MM.1S (cell line): ENCODE data around the gene VWA5A.

Experiments used
- DNase-seq: peaks from one replicate; pipeline ENCODE4 v3.0.0-alpha.2; 2015
- H2AFZ ChIP-seq: fragments of 300-600 bp; sonication (generic); 2 replicates; pipeline ENCODE4 v1.6.0; 2016; ENCODE audit warnings: antibody characterized with exemption, low read length
- H3F3A ChIP-seq: fragments of 300-600 bp; sonication (generic); 2 replicates; pipeline ENCODE4 v1.6.1; 2016; ENCODE audit warnings: mild to moderate bottlenecking, antibody characterized with exemption, low read length, moderate library complexity, mixed read lengths; ENCODE audit not compliant: insufficient read depth
- H3K27ac ChIP-seq: fragments of 300-600 bp; sonication (generic); 2 replicates; pipeline ENCODE4 v1.5.1; 2016; ENCODE audit warnings: mild to moderate bottlenecking, low read length
- H3K27me3 ChIP-seq: fragments of 300-600 bp; sonication (generic); replicated peaks from 2 replicates; pipeline ENCODE4 v1.6.0; 2016; ENCODE audit warnings: low read length; ENCODE audit not compliant: insufficient read depth
- H3K36me3 ChIP-seq: fragments of 300-600 bp; sonication (generic); replicated peaks from 2 replicates; pipeline ENCODE4 v1.6.1; 2016; ENCODE audit warnings: mild to moderate bottlenecking, low read length, mixed read lengths; ENCODE audit not compliant: insufficient read depth
- H3K4me1 ChIP-seq: fragments of 300-600 bp; sonication (generic); 2 replicates; pipeline ENCODE4 v1.6.1; 2016; ENCODE audit warnings: low read length, mixed read lengths
- H3K4me2 ChIP-seq: fragments of 300-600 bp; sonication (generic); 2 replicates; pipeline ENCODE4 v1.6.0; 2016; ENCODE audit warnings: low read depth, low read length
- H3K4me3 ChIP-seq: fragments of 300-600 bp; sonication (generic); 2 replicates; pipeline ENCODE4 v1.5.1; 2016; ENCODE audit warnings: low read length, mixed read lengths
- H3K79me2 ChIP-seq: fragments of 300-600 bp; sonication (generic); 2 replicates; pipeline ENCODE4 v1.6.1; 2016; ENCODE audit warnings: mixed run types, low read length, mixed read lengths
- H3K9ac ChIP-seq: fragments of 300-600 bp; sonication (generic); 2 replicates; pipeline ENCODE4 v1.6.1; 2016; ENCODE audit warnings: low read length, mixed read lengths
- H3K9me2 ChIP-seq: fragments of 300-600 bp; sonication (generic); replicated peaks from 2 replicates; pipeline ENCODE4 v1.6.1; 2016; ENCODE audit warnings: mild to moderate bottlenecking, low read length, mixed read lengths; ENCODE audit not compliant: insufficient read depth
- H3K9me3 ChIP-seq: fragments of 300-600 bp; sonication (generic); replicated peaks from 2 replicates; pipeline ENCODE4 v1.6.1; 2016; ENCODE audit warnings: mild to moderate bottlenecking, low read length, mixed read lengths; ENCODE audit not compliant: insufficient read depth
- H4K20me1 ChIP-seq: fragments of 300-600 bp; sonication (generic); 2 replicates; pipeline ENCODE4 v1.6.1; 2016; ENCODE audit warnings: mild to moderate bottlenecking, low read length, moderate library complexity, mixed read lengths; ENCODE audit not compliant: insufficient read depth
- EZH2 ChIP-seq: fragments of 300-600 bp; sonication (generic); optimal IDR thresholded peaks from 2 replicates; pipeline ENCODE3; 2017; ENCODE audit warnings: low read depth, mild to moderate bottlenecking, antibody characterized with exemption, low read length, mixed read lengths
- EZH2phosphoT487 ChIP-seq: fragments of 300-600 bp; sonication (generic); IDR thresholded peaks from 2 replicates; pipeline ENCODE4 v1.6.1; 2018; ENCODE audit warnings: antibody characterized with exemption, low read length
- TF ChIP-seq, protein P1 (sequence below): fragments of 300-600 bp; sonication (generic); IDR thresholded peaks from 2 replicates; pipeline ENCODE4 v1.5.1; 2016; ENCODE audit warnings: antibody characterized with exemption, low read length, mixed read lengths

The VWA5A gene

DNA sequence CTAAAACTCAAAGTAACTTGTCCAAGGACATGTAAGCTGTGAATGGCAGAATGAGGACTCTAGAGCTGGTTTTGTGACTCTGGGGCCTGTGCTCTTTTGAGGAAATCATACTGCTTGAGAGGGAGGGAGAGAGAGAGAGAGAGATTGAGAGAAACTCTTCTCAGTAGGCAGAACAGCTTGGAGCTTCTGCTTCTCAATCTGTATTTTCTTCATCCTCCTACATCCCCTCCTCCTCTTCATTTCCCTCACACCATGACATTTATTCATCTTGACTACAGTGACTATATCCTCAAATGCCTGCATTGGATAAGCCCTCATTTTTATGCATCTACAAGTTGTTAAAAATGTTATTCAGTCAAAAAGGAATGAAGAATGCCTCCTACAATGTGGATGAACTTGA lies 44.2 kb downstream of the VWA5A start:
- Histone ChIP-seq H3K79me2 (no peaks in the 10 kb centered on the region), H3K27me3 (no peaks in the 10 kb centered on the region)
- TF ChIP-seq, protein P1, sequence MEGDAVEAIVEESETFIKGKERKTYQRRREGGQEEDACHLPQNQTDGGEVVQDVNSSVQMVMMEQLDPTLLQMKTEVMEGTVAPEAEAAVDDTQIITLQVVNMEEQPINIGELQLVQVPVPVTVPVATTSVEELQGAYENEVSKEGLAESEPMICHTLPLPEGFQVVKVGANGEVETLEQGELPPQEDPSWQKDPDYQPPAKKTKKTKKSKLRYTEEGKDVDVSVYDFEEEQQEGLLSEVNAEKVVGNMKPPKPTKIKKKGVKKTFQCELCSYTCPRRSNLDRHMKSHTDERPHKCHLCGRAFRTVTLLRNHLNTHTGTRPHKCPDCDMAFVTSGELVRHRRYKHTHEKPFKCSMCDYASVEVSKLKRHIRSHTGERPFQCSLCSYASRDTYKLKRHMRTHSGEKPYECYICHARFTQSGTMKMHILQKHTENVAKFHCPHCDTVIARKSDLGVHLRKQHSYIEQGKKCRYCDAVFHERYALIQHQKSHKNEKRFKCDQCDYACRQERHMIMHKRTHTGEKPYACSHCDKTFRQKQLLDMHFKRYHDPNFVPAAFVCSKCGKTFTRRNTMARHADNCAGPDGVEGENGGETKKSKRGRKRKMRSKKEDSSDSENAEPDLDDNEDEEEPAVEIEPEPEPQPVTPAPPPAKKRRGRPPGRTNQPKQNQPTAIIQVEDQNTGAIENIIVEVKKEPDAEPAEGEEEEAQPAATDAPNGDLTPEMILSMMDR, result no peak
- TF ChIP-seq EZH2 (no peak), EZH2phosphoT487 (no peak)

DNA sequence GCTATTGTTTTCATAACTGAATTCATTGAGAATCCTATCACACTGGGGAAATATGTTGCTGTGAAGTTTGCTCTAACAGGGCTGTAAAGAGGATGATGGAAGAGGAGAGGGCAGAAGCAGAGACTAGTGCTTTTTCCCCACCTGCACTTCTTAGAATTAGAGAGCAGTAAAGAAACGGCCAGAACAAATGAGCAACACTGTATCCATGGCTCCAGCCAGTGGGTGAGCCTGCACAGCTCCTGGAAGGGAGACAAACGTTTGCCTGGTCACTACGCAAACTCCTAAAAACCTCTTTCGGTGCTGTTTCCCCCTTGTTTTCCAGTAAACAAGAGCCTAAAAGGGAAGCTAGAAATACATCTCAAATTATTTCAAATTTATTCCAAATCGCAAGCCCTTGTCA lies 45.7 kb downstream of the VWA5A start:
- no peak overlapping the region for H3K27ac ChIP-seq
- no peaks in the 10 kb centered on the region for H3K36me3 ChIP-seq
- TF ChIP-seq, protein P1, result no peak
- TF ChIP-seq EZH2phosphoT487 (no peak), EZH2 (no peak)
- DNase-seq, result no peak
- no peaks in the 10 kb centered on the region for H3K9me3 ChIP-seq
- H2AFZ ChIP-seq, result no peak overlapping the region
- H3K4me1 ChIP-seq, result no peaks in the 10 kb centered on the region
- no peak overlapping the region for H3K9ac ChIP-seq
- H3F3A ChIP-seq, result no peaks in the 10 kb centered on the region
- H3K9me2 ChIP-seq, result no peaks in the 10 kb centered on the region
- H3K79me2 ChIP-seq, result no peaks in the 10 kb centered on the region
- no peak overlapping the region for H3K4me3 ChIP-seq
- H4K20me1 ChIP-seq, result no peaks in the 10 kb centered on the region
- H3K4me2 ChIP-seq, result no peak overlapping the region
- no peaks in the 10 kb centered on the region for H3K27me3 ChIP-seq

More for the DNA sequence above, 44.2 kb downstream of the VWA5A start:
- H4K20me1 ChIP-seq, result no peaks in the 10 kb centered on the region
- H3K9me3 ChIP-seq, result no peaks in the 10 kb centered on the region
- no peaks in the 10 kb centered on the region for H3K9me2 ChIP-seq
- H3K4me1 ChIP-seq, result no peaks in the 10 kb centered on the region
- H3F3A ChIP-seq, result no peaks in the 10 kb centered on the region
- H3K4me3 ChIP-seq, result no peak overlapping the region
- no peak overlapping the region for H3K9ac ChIP-seq
- no peak for DNase-seq
- H2AFZ ChIP-seq, result no peak overlapping the region
- H3K36me3 ChIP-seq, result no peaks in the 10 kb centered on the region
- no peak overlapping the region for H3K4me2 ChIP-seq
- H3K27ac ChIP-seq, result no peak overlapping the region

DNA sequence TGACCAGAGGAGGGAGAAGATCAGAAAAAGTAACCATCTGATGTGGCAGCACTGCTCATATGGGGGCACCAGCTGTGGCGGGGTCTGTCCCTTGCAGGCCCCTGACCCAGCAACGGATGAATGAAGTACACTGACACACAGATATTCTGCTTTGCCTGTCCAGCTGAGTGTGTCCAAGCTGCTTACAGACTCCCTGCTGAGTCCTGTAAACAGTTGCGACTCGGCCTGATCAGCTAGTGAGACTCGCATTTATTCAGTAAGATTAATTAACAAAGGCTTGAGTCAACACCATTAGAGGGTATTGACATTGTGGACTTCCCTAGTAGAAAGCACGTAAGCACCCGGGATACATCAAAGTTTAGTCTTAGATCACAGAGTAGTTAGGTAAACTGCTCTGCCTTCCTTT lies 52.6 kb downstream of the VWA5A start:
- H2AFZ ChIP-seq, result no peak overlapping the region
- H3K36me3 ChIP-seq, result no peaks in the 10 kb centered on the region
- H3K27ac ChIP-seq, result no peak overlapping the region
- H3K79me2 ChIP-seq, result no peaks in the 10 kb centered on the region
- H3K9me2 ChIP-seq, result no peaks in the 10 kb centered on the region
- no peaks in the 10 kb centered on the region for H3K27me3 ChIP-seq
- H3K9me3 ChIP-seq, result no peaks in the 10 kb centered on the region
- no peak overlapping the region for H3K4me3 ChIP-seq
- no peaks in the 10 kb centered on the region for H3K4me1 ChIP-seq
- no peak for TF ChIP-seq EZH2
- TF ChIP-seq EZH2phosphoT487, result no peak
- TF ChIP-seq, protein P1, result no peak
- no peaks in the 10 kb centered on the region for H4K20me1 ChIP-seq
- no peaks in the 10 kb centered on the region for H3F3A ChIP-seq
- DNase-seq, result no peak
- no peak overlapping the region for H3K4me2 ChIP-seq
- no peak overlapping the region for H3K9ac ChIP-seq
